SK-N-SH treated with all-trans-retinoic acid at 6 μM for 48 hours (cell line): ENCODE data around the gene LYL1.

Experiments used
- ATAC-seq: fragments of 200-7000 bp; cut with Tn5 transposase; 3 replicates; pipeline ENCODE4 v1.9.1; 2020; ENCODE audit warnings: mild to moderate bottlenecking, moderate library complexity
- BACH2 ChIP-seq: fragments of 250-450 bp; sonication (Bioruptor Pico); IDR thresholded peaks from 2 replicates; pipeline ENCODE4 v1.9.0; 2021; ENCODE audit warnings: mild to moderate bottlenecking, borderline replicate concordance
- CREB5 ChIP-seq: fragments of 250-450 bp; sonication (Bioruptor Pico); IDR thresholded peaks from 2 replicates; pipeline ENCODE4 v1.5.1; 2020; ENCODE audit warnings: low read depth, mild to moderate bottlenecking, moderate library complexity
- CSDC2 ChIP-seq: fragments of 250-450 bp; sonication (Bioruptor Pico); IDR thresholded peaks from 2 replicates; pipeline ENCODE4 v1.5.0; 2020; ENCODE audit warnings: mild to moderate bottlenecking, moderate library complexity
- ESRRG ChIP-seq: fragments of 250-450 bp; sonication (Bioruptor Pico); IDR thresholded peaks from 2 replicates; pipeline ENCODE4 v1.6.1; 2021; ENCODE audit warnings: mild to moderate bottlenecking
- GLIS3 ChIP-seq: fragments of 250-450 bp; sonication (Bioruptor Pico); IDR thresholded peaks from 2 replicates; pipeline ENCODE4 v1.5.0; 2020; ENCODE audit warnings: mild to moderate bottlenecking, moderate library complexity
- ISL1 ChIP-seq: fragments of 250-450 bp; sonication (Bioruptor Pico); IDR thresholded peaks from 2 replicates; pipeline ENCODE4 v2.1.2; 2022; ENCODE audit warnings: mild to moderate bottlenecking, moderate library complexity
- OSR1 ChIP-seq: fragments of 250-450 bp; sonication (Bioruptor Pico); IDR thresholded peaks from 2 replicates; pipeline ENCODE4 v1.8.0; 2022; ENCODE audit warnings: moderate library complexity, mild to moderate bottlenecking, inconsistent platforms
- PATZ1 ChIP-seq: fragments of 250-450 bp; sonication (Bioruptor Pico); IDR thresholded peaks from 2 replicates; pipeline ENCODE4 v1.8.0; 2020; ENCODE audit warnings: mild to moderate bottlenecking, moderate library complexity, borderline replicate concordance
- POU6F1 ChIP-seq: fragments of 250-450 bp; sonication (Bioruptor Pico); IDR thresholded peaks from 2 replicates; pipeline ENCODE4 v1.8.0; 2021; ENCODE audit warnings: low read depth, mild to moderate bottlenecking, moderate library complexity, borderline replicate concordance
- PPARA ChIP-seq: fragments of 250-450 bp; sonication (Bioruptor Pico); IDR thresholded peaks from 2 replicates; pipeline ENCODE4 v1.5.0; 2020; ENCODE audit warnings: mild to moderate bottlenecking, borderline replicate concordance
- RARB ChIP-seq: fragments of 250-450 bp; sonication (Bioruptor Pico); IDR thresholded peaks from 2 replicates; pipeline ENCODE4 v1.8.0; 2021; ENCODE audit warnings: mild to moderate bottlenecking, moderate library complexity
- SNAI2 ChIP-seq: fragments of 250-450 bp; sonication (Bioruptor Pico); IDR thresholded peaks from 2 replicates; pipeline ENCODE4 v1.5.0; 2020; ENCODE audit warnings: mild to moderate bottlenecking, moderate library complexity
- TCF4 ChIP-seq: fragments of 250-450 bp; sonication (Bioruptor Pico); IDR thresholded peaks from 2 replicates; pipeline ENCODE4 v1.8.0; 2021; ENCODE audit warnings: mild to moderate bottlenecking, moderate library complexity, borderline replicate concordance
- TOX ChIP-seq: fragments of 250-450 bp; sonication (Bioruptor Pico); IDR thresholded peaks from 2 replicates; pipeline ENCODE4 v1.8.0; 2021; ENCODE audit warnings: mild to moderate bottlenecking, moderate library complexity, borderline replicate concordance
- TSHZ2 ChIP-seq: fragments of 250-450 bp; sonication (Bioruptor Pico); IDR thresholded peaks from 2 replicates; pipeline ENCODE4 v1.5.0; 2020; ENCODE audit warnings: mild to moderate bottlenecking, moderate library complexity
- ZFP3 ChIP-seq: fragments of 250-450 bp; sonication (Bioruptor Pico); IDR thresholded peaks from 2 replicates; pipeline ENCODE4 v1.5.0; 2020; ENCODE audit warnings: mild to moderate bottlenecking, moderate library complexity
- ZFP30 ChIP-seq: fragments of 450-650 bp; formaldehyde crosslinking; IDR thresholded peaks from 2 replicates; pipeline ENCODE4 v1.5.0; 2022; ENCODE audit warnings: mild to moderate bottlenecking, moderate library complexity
- ZNF565 ChIP-seq: fragments of 450-650 bp; formaldehyde crosslinking; conservative IDR thresholded peaks from 2 replicates; pipeline ENCODE4 v1.5.0; 2020; ENCODE audit warnings: low read depth, mild to moderate bottlenecking, moderate library complexity
- ZNF70 ChIP-seq: fragments of 450-650 bp; formaldehyde crosslinking; IDR thresholded peaks from 2 replicates; pipeline ENCODE4 v1.5.0; 2020; ENCODE audit warnings: mild to moderate bottlenecking, moderate library complexity
- ZNF8 ChIP-seq: fragments of 450-650 bp; formaldehyde crosslinking; IDR thresholded peaks from 2 replicates; pipeline ENCODE4 v1.5.0; 2020; ENCODE audit warnings: mild to moderate bottlenecking, moderate library complexity

The LYL1 gene

GRCh38 chr19:13089139-13089856, 13.4 kb downstream of the LYL1 start:
- TF ChIP-seq TSHZ2 (CRISPR knock-in tag): no peak
- no peak for TF ChIP-seq POU6F1 (CRISPR knock-in tag)
- no peak for TF ChIP-seq ZFP3 (CRISPR knock-in tag)
- TF ChIP-seq ISL1 (CRISPR knock-in tag): no peak
- no peak for TF ChIP-seq OSR1 (CRISPR knock-in tag)
- TF ChIP-seq TOX (CRISPR knock-in tag): no peak
- no peak for TF ChIP-seq PATZ1 (CRISPR knock-in tag)
- no peak for TF ChIP-seq RARB (CRISPR knock-in tag)
- no peak for TF ChIP-seq GLIS3 (CRISPR knock-in tag)
- no peak for TF ChIP-seq ZNF8 (CRISPR knock-in tag)
- TF ChIP-seq CSDC2 (CRISPR knock-in tag): no peak
- no peak for TF ChIP-seq ESRRG
- ATAC-seq: peak; percentile 36

GRCh38 chr19:13087795-13088537, 14.7 kb downstream of the LYL1 start:
- TF ChIP-seq BACH2 (CRISPR knock-in tag): no peak
- no peak for TF ChIP-seq ZNF8 (CRISPR knock-in tag)
- no peak for TF ChIP-seq SNAI2
- TF ChIP-seq ESRRG: no peak
- no peak for TF ChIP-seq ZFP3 (CRISPR knock-in tag)
- no peak for TF ChIP-seq CREB5 (CRISPR knock-in tag)
- no peak for TF ChIP-seq ZNF565 (CRISPR knock-in tag)
- TF ChIP-seq OSR1 (CRISPR knock-in tag): no peak
- no peak for TF ChIP-seq CSDC2 (CRISPR knock-in tag)
- TF ChIP-seq, all 23 proteins: peak for 0
- ATAC-seq: no peak

GRCh38 chr19:13087295-13087694, 15.4 kb downstream of the LYL1 start:
- no peak for ATAC-seq
- TF ChIP-seq ZFP30 (CRISPR knock-in tag) (no peak), PPARA (CRISPR knock-in tag) (no peak), BACH2 (CRISPR knock-in tag) (no peak), ZNF70 (no peak), CREB5 (CRISPR knock-in tag) (no peak), TCF4 (no peak), OSR1 (CRISPR knock-in tag) (no peak), RARB (CRISPR knock-in tag) (no peak), POU6F1 (CRISPR knock-in tag) (no peak), TSHZ2 (CRISPR knock-in tag) (no peak), ZNF565 (CRISPR knock-in tag) (no peak), ZNF8 (CRISPR knock-in tag) (no peak), ISL1 (CRISPR knock-in tag) (no peak), SNAI2 (no peak), TOX (CRISPR knock-in tag) (no peak), CSDC2 (CRISPR knock-in tag) (no peak), ESRRG (no peak), ZFP3 (CRISPR knock-in tag) (no peak), GLIS3 (CRISPR knock-in tag) (no peak)
